ENCODE measurements around the gene HTRA3.

- TF ChIP-seq POLR2A (IDR thresholded peaks at IDR 0.05) (no peak), CTCF (IDR thresholded peaks at IDR 0.05) (no peak)
Measured at GRCh38 chr4:8328456-8328855, 58.9 kb downstream of the HTRA3 start.
